Fibroblast of skin of abdomen (primary cell): ENCODE measurements around the gene GAL.
A peak's percentile ranks its signal among the peaks of the same experiment; 100 is the strongest.

ENCODE experiments used
- DNase-seq: peaks from one replicate; pipeline ENCODE4 v3.0.0-alpha.2; 2013

Gene GAL

GRCh38 chr11:68659158-68659921, 25.0 kb upstream of the GAL start:
- DNase-seq, result peak; percentile 93

GRCh38 chr11:68660066-68660810, 24.1 kb upstream of the GAL start:
- DNase-seq, result no peak

GRCh38 chr11:68661014-68661413, 23.3 kb upstream of the GAL start:
- DNase-seq, result no peak

DNA sequence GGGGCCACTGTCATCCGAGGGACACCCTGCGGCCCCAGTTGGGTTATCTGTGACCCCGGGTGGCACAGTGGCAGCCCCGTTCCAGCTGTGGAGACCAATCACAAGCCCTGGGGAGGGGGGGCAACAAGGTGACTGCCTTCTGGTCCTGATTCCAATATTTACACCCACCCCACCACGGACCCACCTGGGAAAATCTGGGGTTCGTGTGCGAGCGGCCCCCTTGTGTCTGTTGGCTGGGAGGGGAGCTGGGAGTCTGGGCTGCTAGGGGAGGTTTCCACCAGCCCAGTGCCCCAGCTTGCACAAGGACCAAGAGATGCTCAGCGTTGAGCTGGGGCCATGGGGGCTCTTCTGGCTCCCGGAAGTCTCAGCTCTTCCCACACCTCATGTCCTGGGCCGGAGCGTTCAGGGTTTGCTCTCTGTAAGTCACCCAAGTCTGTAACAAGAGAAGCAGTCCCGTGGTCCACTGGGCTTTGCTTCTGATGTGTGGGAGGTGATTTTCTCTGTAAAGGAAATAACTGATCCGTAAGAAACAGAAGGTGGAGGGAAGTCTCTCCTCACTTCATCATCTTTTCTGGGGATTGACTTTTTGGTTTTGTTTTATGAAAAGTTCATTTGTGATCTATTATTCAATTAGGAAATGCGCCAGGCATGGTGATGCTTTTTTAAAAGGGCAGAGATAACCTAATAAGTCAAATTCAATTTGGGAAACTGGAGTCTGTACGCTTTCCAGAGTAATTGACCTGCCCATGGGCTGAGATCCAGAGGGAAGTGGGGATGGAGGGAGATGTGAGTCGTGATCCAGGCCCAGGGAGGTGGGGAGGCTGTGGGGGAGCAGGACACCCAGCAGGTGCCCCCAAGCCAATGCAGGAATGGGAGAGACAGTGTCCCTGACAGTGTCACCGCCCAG, 22.4 kb upstream of the GAL start:
- no peak for DNase-seq

DNA sequence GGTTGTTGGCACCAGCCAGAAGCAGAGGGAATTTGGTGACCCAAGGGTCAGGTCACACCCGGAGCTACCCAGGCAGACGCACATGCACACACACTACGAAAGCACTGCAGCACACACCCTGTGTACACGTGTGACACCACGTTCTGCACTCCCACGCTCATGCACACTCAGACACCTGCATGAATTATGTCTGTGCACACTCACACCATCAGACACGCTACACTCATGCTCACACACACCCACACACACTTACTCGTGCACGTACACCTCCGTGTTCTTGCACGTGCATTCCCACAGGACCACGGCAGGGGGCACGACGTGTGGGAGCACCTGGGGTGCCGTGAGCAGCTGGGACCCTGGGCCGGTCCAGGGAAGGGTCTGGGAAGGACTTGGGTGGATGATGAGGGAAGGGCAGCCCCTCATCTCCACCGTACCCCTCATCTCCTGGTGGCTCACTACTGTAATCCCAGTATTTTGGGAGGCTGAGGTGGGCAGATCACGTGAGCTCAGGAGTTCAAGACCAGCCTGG, 20.8 kb upstream of the GAL start:
- DNase-seq, result no peak

GRCh38 chr11:68664141-68664540, 20.2 kb upstream of the GAL start:
- DNase-seq, result no peak

DNA sequence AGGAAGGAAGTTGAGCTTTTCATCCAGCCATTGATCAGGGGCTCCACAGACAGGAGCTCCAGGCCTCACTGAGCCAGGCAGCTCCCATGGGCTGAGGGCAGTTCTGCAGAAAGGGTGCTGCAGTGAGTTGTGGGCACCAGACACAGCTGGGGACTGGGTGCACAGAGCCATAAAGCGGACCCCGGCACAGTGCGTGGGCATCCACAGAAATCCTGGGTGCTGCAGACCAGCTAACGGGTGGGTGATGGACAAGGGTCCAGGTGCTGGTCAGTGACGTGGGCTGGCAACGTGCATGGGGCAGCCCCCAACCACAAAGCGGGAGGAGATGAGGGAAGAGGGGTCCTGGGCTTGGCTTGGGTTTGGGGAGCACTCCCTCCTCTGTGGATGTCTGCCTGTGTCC, 19.4 kb upstream of the GAL start:
- no peak for DNase-seq

DNA sequence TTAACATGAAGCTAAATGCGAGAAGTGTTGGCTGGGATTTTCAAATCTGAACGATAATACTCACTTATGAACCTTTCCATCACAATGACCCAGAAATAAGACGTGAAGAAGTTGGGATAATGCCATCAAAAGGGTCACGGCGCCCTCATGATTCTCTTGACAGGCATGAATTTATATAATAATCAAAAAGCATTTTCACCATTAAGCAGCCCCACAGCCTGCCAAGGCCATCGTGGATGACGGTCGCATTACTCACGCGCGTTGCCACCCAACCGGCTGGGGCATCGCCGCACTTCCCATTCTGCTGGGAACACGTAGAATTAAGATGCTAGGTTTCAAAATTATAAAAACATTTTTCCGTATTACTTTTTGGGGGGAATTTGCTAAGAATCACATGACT, 18.9 kb upstream of the GAL start:
- no peak for DNase-seq

DNA sequence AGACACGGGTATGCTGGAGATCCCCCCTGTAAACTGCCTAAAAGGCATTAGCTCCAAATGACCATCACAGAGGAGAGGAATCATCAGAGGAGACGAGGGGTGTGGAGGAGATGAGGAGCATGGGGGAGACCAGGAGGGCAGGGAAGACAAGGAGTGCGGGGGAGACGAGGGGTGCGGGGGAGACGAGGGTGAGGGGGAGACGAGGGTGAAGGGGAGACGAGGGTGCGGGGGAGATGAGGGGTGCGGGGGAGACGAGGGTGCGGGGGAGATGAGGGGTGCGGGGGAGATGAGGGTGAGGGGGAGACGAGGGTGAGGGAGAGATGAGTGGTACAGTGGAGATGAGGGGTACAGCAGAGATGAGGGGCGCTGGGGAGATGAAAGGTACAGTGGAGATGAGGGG, 17.5 kb upstream of the GAL start:
- no peak for DNase-seq

DNA sequence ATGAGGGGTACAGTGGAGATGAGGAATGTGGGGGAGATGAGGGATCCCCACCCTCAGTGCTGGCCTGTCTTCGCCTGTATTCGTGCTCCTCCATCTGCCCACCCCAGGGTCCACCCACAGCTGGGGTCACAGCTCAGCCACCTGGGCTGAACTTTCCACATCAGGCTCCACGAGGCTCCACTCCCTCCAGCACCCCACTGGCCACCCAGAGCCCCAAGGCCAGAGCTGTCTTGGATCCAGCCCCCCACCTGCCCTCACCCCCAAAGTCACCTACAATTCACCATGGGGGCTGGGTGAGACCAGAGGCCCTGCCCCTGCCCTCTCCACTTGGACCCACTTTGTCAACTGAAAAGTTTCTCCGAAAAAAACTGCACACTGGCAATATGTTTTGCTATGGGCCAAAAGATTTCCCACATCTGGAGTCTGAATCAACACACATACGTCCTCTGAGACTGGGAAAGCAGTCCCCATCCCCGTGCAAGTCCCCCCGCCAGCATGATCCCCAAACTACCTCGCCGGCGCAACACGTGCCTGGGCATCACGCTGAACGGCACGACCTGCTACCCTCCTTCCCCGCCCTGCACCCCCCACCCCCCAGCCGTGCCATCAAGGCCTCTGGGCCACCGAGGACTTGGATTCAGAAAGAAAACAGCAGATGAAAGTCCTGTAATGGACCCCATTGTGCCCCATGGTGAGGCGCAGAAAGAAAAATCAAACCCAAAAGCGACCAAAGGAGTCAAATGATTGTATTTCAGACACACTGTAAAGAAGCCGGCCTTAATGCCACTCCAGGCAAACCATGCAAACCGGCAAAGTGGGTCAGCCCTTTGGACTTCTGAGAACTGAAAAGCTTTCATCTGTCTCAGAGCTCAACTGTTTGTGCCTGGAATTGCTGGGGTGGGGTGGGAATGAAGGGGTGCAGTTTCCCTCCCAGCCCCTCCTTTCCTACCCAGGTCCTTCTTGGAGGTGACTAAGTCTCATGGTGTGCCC, 16.5 kb upstream of the GAL start:
- DNase-seq, result no peak

DNA sequence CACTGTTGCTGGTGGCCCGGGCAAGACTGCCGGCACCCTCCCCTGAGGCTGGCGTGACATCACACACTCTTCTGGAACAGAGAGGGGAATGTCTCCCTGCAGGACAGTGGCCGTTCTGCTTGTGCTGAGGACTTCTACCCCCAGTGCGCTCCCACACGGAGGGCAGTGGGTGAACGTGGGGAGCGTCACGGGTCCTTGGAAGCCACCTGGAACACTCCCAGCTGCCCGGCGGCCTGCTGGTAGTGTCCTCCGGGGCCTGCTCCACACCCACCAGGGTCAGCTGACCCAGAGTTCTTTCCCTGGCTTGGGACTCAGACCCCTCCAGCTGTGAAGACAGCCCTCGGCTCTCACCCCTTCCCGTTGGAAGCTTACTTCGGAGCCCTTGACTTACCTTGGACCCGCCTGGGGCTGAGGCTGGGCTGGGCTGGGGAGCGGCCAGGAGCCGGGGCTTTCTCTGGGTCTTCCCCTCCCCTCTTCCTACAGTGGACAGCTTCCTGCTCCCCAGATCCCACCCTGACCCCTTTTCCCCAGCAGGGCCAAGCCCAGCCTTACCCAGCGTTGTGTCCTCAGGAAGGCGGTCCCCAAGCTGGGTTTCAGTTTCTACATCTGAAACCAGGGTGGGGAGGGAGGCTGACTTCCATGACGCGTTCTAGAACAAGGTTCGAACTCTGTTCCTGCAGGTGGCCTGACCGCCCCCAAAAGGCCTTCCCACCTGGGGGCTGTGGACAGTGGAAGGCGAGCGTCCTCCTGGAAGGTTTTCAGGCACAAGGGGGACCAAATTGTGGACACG, 14.8 kb upstream of the GAL start:
- DNase-seq, result no peak

GRCh38 chr11:68670208-68670992, 13.9 kb upstream of the GAL start:
- DNase-seq, result no peak

- no peak for DNase-seq
These were observed 10.9 kb upstream of the GAL start for GRCh38 chr11:68673306-68673945.

DNA sequence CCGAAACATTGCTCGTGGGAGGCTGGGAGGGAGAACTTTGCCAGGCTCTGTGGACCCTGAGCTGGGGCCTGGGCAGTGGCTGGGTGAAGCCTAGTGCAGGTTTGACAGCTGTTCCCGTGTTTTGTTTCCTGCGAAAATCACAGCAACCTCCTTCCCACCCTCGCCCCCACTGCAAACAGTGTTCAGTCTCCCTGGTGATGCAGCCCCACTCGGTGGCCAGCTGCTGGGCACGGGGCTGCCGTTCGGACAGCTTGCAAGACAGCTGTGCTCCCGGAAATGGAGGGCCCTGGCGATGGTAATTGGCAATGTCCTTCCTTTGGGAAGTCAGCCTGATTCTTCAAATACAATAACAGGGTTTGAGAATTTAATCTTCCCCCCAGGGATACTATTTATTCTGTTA, 10.4 kb upstream of the GAL start:
- no peak for DNase-seq

- DNase-seq, result no peak
These were observed 9.9 kb upstream of the GAL start for GRCh38 chr11:68674461-68674860.

DNA sequence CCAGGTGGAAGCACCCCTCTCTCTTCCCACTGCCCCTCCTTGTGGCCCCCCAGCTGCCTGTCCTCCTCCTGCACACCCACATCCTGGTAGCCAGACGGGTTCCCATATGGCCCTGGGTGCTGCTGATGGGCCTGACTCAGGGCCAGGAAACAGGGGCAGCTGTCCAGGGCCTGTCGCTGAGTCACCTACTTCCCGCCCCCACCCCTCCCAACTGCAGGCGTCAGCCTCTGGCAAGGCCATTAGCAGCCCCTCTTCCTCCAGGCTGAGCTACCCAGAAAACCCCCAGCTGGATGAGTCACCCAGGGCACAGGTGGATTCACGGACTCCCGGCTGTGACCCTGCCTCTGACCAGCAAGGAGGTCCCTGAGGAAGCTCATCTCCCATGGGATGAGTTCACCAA, 6.9 kb upstream of the GAL start:
- DNase-seq, result peak; percentile 83

- no peak for DNase-seq
These were observed 6.3 kb upstream of the GAL start for GRCh38 chr11:68678031-68678441.

GRCh38 chr11:68680541-68681231, 3.7 kb upstream of the GAL start:
- DNase-seq, result no peak

DNA sequence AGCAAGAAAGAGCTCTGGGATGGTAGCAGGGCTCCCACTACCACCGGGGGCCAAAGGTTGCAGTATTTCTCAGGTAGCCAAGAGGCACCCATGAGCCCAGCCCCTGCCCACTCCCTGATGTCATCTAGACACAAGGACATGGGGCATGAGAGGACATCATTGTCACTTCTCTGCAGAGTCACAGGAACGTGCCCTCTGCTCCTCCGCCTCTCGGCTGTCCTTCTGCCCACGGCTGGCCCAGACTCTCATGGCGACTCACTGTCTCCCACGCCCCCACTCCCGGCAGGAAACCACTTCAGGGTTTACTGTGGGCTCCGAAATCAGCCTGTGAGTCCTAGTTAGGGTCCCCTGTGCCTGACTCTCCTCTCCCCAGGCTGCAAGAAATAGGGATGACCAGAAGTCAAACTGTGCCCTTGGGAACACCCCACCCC, 1.8 kb upstream of the GAL start:
- DNase-seq, result no peak
